PFSK-1 (cell line): ENCODE data around the gene PRSS1.

ENCODE experiments used
- FOXP2 ChIP-seq: optimal IDR thresholded peaks from 2 replicates; pipeline ENCODE3; 2011; ENCODE audit warnings: borderline replicate concordance, control low read depth, inconsistent platforms; ENCODE audit not compliant: insufficient read depth; ENCODE audit errors: extremely low read length, extremely low read depth
- POLR2AphosphoS5 ChIP-seq: IDR thresholded peaks from 2 replicates; pipeline ENCODE4 v1.6.1; 2012; ENCODE audit warnings: low read depth, mild to moderate bottlenecking, control low read depth, low read length, moderate library complexity
- SIN3A ChIP-seq: IDR thresholded peaks from 2 replicates; pipeline ENCODE4 v1.6.1; 2012; ENCODE audit warnings: mild to moderate bottlenecking, low read length, moderate library complexity, borderline replicate concordance; ENCODE audit not compliant: insufficient read depth
- TAF1 ChIP-seq: IDR thresholded peaks from 2 replicates; pipeline ENCODE4 v1.6.1; 2012; ENCODE audit warnings: low read length, control low read depth, borderline replicate concordance; ENCODE audit not compliant: insufficient read depth
- TF ChIP-seq, protein P1 (sequence below), 2 experiments: IDR thresholded peaks; 2 replicates each; pipeline versions ENCODE4 v1.6.1 to v1.8.0; 2011 to 2012; ENCODE audit warnings: low read depth in 2 of 2, low read length in 2 of 2, control low read depth in 1 of 2, inconsistent platforms in 1 of 2, mild to moderate bottlenecking in 1 of 2, moderate library complexity in 1 of 2; ENCODE audit not compliant: insufficient read depth in 1 of 2

The PRSS1 gene

DNA sequence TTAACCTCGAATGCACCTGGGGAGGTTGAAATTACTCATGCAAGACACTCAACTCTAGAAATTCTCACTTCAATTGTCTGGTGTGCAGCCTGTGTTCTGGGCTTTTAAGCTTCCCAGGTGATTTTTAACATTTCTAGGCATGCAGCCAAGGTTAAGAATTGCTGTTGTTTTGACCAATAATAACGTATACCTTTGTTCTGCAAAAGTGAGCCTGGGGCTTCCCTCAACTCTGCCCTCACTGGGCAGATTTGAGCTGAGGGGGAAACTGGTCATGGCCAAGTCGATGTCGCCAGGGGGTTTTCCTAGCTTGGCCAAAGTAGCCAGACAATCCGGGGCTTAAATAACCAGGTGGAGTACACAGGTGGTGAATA is 22.1 kb downstream of the PRSS1 start:
- TF ChIP-seq POLR2AphosphoS5 (no peak), FOXP2 (no peak), SIN3A (no peak), TAF1 (no peak)
- TF ChIP-seq, protein P1, sequence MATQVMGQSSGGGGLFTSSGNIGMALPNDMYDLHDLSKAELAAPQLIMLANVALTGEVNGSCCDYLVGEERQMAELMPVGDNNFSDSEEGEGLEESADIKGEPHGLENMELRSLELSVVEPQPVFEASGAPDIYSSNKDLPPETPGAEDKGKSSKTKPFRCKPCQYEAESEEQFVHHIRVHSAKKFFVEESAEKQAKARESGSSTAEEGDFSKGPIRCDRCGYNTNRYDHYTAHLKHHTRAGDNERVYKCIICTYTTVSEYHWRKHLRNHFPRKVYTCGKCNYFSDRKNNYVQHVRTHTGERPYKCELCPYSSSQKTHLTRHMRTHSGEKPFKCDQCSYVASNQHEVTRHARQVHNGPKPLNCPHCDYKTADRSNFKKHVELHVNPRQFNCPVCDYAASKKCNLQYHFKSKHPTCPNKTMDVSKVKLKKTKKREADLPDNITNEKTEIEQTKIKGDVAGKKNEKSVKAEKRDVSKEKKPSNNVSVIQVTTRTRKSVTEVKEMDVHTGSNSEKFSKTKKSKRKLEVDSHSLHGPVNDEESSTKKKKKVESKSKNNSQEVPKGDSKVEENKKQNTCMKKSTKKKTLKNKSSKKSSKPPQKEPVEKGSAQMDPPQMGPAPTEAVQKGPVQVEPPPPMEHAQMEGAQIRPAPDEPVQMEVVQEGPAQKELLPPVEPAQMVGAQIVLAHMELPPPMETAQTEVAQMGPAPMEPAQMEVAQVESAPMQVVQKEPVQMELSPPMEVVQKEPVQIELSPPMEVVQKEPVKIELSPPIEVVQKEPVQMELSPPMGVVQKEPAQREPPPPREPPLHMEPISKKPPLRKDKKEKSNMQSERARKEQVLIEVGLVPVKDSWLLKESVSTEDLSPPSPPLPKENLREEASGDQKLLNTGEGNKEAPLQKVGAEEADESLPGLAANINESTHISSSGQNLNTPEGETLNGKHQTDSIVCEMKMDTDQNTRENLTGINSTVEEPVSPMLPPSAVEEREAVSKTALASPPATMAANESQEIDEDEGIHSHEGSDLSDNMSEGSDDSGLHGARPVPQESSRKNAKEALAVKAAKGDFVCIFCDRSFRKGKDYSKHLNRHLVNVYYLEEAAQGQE (IDR thresholded peaks at IDR 0.05; ENCODE audit: insufficient read depth in 1 of 2, low read depth in 2 of 2, low read length in 2 of 2), result no peak

DNA sequence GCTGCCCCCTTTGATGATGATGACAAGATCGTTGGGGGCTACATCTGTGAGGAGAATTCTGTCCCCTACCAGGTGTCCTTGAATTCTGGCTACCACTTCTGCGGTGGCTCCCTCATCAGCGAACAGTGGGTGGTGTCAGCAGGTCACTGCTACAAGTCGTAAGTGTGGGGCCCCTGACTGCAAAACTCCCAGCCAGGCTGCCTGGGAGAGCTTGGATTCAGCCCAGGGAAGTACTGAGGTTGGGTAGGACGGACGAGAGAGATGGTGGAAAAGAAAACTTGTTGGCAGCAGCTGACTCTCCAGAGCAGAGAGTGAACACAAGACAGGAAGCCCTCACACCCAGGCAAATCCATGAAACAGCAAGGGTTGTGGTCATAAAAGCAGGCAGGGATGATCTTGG is 22.8 kb downstream of the PRSS1 start:
- TF ChIP-seq FOXP2 (no peak), POLR2AphosphoS5 (no peak), TAF1 (no peak), SIN3A (no peak)
- TF ChIP-seq, protein P1 (IDR thresholded peaks at IDR 0.05; ENCODE audit: insufficient read depth in 1 of 2, low read depth in 2 of 2, low read length in 2 of 2), result no peak

DNA sequence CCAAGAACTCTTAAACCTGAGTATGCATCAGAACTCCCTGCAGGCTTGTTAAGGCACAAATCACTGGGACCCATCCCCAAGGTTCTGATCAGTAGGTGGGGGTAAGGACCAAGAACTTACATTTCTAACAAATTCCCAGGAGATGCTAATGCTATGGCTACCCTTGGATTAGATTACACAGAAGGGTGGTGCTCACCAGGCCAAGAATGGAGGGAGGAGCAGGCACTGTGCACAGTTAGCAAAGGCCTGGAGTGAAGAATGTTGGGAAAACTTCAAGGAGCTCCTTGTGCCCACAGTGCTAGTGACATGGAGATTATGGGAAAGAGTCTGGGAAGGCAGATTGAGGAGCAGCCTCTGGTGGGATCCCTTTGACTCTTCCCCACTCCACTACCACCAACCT is 23.4 kb downstream of the PRSS1 start:
- TF ChIP-seq, protein P1 (IDR thresholded peaks at IDR 0.05; ENCODE audit: insufficient read depth in 1 of 2, low read depth in 2 of 2, low read length in 2 of 2), result no peak
- TF ChIP-seq SIN3A (no peak), POLR2AphosphoS5 (no peak), TAF1 (no peak), FOXP2 (no peak)

DNA sequence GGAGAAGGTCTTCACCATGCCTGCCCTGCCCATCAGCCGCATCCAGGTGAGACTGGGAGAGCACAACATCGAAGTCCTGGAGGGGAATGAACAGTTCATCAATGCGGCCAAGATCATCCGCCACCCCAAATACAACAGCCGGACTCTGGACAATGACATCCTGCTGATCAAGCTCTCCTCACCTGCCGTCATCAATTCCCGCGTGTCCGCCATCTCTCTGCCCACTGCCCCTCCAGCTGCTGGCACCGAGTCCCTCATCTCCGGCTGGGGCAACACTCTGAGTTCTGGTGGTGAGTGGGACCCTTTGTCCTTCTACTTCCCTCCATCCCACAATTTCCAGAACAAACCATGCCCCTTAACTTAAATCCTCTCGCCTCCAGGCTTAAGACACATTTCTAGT is 24.0 kb downstream of the PRSS1 start:
- no peak for TF ChIP-seq POLR2AphosphoS5
- TF ChIP-seq FOXP2, result no peak
- TF ChIP-seq TAF1, result no peak
- TF ChIP-seq, protein P1 (IDR thresholded peaks at IDR 0.05; ENCODE audit: insufficient read depth in 1 of 2, low read depth in 2 of 2, low read length in 2 of 2), result no peak
- TF ChIP-seq SIN3A, result no peak

DNA sequence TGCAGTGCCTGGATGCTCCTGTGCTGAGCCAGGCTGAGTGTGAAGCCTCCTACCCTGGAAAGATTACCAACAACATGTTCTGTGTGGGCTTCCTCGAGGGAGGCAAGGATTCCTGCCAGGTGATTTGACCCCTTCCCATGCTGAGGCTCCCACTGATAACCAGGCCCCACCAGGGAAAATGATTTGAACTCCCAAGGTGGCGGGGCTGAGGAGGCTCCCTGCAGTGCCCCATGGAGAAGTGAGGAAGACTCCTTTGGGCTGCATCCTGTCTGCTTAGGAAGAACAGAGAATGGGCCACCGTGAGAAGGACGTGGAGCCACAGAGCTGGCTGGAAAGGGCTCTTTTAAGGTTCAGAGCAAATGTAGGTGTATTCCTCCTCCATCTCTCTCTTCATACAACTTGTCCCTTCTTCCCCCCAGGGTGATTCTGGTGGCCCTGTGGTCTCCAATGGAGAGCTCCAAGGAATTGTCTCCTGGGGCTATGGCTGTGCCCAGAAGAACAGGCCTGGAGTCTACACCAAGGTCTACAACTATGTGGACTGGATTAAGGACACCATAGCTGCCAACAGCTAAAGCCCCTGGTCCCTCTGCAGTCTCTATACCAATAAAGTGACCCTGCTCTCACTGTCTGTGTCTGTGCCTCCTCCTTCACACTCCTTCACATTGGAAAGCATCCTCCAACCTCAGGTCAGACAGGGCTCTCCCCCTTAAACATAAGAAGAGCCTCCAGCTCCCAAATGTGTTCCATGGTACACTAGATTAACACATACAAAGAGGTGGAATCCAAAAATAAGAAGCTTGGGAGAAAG is 24.9 kb downstream of the PRSS1 start:
- TF ChIP-seq FOXP2 (no peak), TAF1 (no peak), POLR2AphosphoS5 (no peak), SIN3A (no peak)
- TF ChIP-seq, protein P1 (IDR thresholded peaks at IDR 0.05; ENCODE audit: insufficient read depth in 1 of 2, low read depth in 2 of 2, low read length in 2 of 2), result no peak
